ENCODE measurements around the gene NPAT.

DNA sequence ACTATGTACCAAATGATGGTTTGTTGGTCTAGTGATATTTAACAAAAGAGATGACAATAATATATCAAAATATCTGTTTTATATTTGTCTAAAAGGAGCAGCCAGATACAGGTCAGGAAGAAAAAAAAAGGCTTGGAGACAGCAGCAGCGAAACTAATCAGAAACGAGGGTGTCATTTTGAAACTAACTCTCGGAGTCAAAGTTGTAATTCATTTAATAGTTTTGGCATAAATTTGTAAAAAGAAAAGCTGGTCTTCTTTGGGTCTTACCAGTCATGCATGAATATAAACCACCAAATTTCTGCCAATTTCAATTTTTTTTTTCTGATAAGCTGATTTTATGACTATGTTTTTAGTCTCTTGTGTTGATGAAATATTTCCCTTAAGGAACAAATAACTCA is 25.5 kb downstream of the NPAT start:
- TF ChIP-seq, protein P1, sequence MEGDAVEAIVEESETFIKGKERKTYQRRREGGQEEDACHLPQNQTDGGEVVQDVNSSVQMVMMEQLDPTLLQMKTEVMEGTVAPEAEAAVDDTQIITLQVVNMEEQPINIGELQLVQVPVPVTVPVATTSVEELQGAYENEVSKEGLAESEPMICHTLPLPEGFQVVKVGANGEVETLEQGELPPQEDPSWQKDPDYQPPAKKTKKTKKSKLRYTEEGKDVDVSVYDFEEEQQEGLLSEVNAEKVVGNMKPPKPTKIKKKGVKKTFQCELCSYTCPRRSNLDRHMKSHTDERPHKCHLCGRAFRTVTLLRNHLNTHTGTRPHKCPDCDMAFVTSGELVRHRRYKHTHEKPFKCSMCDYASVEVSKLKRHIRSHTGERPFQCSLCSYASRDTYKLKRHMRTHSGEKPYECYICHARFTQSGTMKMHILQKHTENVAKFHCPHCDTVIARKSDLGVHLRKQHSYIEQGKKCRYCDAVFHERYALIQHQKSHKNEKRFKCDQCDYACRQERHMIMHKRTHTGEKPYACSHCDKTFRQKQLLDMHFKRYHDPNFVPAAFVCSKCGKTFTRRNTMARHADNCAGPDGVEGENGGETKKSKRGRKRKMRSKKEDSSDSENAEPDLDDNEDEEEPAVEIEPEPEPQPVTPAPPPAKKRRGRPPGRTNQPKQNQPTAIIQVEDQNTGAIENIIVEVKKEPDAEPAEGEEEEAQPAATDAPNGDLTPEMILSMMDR (IDR thresholded peaks at IDR 0.05 in 8 of 11, conservative IDR thresholded peaks at IDR 0.05 in 3 of 11): no peak
- TF ChIP-seq POLR2A (IDR thresholded peaks at IDR 0.05): no peak
